SW480 (cell line): ENCODE measurements around the gene ZSCAN5B.

ENCODE experiments used
- DNase-seq: peaks from one replicate; pipeline ENCODE4 v3.0.0-alpha.2; 2016; ENCODE audit warnings: low spot score

ZSCAN5B gene

DNA sequence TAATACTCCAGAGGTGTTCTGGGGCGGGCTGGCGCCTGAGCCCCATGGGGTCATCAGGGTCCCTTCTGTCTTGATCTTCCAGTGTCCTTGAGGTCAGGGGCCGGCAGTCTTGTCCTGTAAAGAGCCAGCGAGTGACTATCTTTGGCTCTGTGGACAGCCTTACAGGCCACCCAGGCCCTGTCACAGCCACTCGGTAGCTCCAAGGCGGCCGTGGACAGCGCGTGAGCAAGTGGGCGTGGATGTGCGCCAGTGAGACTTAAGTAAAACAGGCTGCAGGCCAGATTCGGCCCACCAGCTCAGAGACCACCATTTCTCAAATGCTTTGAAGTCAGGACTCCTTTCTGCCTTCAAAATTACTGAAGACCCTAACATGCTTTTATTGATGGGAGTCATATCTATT is 52.8 kb downstream of the ZSCAN5B start:
- no peak for DNase-seq

DNA sequence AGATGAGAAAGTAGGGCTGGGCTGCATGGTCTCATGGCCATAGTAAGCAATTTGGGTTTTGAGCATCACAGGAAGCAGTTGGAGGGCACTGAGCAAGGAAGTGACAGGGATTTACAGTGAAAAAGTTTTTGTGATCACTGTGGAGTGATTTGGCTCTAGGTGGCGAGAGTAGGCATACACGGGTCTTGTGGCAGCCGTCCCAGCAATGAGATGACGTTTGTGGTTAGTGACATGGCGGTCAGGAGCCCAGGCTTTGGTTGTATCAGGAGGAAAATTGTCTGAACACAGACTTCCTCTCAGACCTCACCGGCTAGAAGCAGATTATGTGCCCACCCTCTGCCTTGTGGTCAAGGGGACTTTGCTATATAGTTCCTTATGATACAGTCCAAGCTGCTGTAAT is 53.2 kb downstream of the ZSCAN5B start:
- no peak for DNase-seq

DNA sequence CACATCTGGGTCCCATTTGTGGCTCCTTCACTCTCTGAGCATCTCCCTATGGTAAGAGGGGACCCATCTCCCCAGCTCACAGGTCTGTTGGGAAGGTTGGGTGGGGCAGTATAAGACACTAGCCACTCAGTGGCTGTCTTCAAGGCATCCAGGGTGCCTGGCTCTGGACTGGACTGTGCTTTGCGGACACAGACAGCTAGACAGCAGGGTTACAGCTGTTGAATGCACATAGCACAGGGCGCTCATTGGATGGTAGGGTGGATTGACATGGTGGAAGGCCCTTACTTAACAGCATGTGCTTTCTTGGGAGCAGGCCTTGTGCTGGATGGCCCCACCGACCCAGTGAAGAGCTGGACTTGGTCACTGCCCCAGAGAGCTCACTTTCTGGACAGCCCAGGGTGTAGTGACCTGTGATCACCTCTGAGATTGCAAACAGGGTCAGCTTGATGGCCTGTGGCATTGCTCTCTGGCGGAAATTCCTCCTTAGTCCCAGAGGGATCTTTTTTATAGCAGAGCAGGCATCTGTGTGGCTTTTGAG is 54.6 kb downstream of the ZSCAN5B start:
- no peak for DNase-seq

DNA sequence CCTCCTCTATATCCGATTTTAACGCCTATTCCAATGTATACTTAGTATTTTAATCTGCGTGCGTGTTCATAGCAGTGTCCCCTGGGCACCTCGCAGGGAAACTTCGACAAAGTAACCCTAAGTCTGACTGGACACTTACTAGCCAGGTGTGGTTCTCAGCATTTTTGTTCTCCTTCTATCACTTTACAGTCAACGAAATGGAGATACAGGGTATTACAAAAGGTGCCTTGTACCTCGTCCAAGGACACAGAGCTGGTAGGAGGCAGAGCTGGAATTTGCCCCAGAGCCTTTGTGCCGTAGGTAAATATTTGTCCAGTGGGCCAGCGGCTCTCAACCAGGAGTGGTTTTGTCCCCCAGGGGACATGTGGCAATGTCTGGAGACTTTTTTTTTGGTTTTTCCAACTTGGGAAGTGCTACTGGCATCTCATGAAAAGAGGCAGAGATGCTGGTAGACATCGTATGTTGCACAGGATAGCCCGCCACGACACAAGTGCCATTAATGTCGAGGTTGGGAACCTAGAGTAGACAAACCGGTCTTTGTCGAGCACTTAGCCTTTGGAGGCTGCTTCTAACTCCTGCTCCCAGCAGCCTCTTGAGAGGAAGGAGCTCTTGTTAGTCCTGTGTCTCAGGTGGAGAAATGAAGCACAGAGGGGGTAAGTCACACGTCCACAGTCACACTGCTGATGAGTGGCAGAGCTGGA is 55.3 kb downstream of the ZSCAN5B start:
- no peak for DNase-seq

DNA sequence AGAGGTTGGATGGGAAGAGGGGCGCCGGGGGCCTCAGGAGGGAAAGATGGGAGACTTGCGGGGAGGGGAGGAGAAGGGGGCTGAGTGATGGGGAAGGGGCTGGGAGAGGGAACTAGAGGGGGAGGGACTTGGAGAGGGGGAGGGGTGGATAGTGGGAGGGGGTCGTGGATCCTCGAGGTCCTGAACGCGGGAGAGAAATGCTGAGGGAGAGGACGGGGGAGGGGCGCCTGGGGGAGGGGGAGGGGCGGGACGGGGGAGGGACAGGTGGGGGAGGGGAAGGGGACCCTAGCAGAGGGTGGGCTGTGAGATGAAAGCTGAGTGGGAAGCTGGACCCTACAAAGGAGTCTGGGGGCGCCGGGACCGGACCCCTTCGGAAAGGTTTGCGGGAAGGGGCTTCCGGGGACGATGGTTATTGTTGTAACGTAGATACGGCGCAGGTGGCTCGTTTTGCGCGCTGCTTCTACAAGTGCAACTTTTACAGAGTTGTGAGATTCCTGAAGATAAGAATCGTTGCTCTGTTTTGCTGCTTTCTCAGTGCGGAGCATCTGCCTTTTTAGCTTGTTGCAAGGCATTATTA is 56.1 kb downstream of the ZSCAN5B start:
- DNase-seq, result no peak

DNA sequence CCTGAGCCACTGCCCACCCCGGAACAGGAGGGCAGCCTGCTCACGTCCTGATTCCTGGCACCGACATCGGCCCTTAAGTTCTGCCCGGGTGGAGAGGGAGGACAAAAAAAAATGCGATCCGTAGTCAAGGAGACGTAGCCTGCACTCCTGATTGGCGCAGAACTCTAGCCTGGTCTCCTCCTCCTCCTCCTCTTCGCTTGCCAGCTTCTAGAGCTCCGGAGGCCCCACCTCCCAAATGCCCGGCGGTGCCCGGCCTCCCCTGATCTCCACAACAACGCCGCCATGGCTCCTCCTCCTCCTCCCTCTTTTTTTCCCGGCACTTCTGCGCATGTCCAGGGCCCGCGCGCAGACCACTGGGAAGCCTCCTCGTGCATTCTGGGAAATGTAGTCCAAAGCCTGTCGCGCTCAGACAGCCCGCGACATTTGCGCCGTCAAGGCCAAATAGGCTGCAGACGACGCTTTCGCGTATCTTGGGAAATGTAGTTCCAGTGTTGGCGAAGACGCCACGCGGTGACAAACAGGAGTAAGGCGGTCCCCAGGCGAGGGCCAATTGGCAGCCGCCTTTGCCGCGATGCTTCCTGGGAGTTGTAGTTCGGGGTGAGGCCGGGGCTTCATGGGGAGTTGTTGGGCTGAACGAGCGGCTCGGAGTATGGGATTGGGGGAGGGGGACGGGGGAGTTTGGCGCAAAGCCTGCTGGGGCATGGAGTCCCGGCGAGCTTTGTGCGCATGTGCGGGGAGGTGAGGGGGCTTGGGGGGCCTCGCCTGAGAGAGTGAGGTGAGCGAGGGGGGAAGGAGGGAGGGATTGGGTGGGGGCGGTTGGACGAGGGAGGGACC is 56.8 kb downstream of the ZSCAN5B start, which contains the start of gene ZNF444:
ZNF444 (plus strand) TSS at position 705 of the 834 bp plus-strand sequence. CDS start 5,625 bp downstream, outside the sequence.
- DNase-seq, result peak; percentile 99

DNA sequence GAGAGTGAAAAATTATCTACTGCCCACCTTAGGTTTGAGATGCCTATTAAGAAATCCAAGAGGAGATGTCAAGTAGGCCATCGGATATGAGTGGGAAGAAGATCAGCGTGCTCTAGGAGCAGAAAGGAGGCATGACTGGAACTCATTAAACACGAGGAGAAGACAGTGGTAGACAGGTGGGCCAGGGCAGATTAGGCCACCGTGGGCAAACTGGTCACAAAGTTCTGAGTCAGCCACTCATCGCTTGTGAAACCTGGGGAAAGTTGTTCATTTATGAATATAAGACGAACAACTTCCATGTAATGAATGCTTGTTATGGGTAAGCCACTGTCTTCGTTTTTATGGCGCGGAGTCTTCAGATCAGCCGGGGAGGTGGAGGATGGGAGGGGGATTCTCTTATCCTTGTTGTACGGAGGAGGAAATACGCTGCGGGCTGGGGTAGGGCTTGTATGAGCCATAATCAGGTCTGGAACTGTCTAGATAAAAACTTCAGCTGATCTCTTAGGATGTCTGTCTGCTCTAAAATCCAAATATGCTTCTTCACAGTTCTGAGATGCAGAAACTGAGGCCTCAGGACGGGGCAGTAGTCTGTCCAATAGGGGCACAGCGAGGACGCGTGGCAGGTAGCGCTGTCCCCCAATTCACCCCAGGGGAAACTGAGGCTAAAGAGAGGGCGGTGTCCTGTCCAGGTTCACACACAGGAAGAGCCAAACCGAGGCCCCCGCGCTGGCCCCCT is 57.6 kb downstream of the ZSCAN5B start:
- DNase-seq, result no peak
